K562 (cell line): Measurements from ENCODE around the gene ADRA1B. TPM values are rescaled to one million over a fixed set of nuclear protein-coding genes. Genes with fewer than 3 reads are reported as not detected.
"Not testable (repeated sequence)": the region's sequence is repeated elsewhere in the genome, so short reads cannot be mapped to it uniquely, and the experiment has no call there.

ENCODE experiments used
- ATAC-seq: fragments of 200-7000 bp; cut with Tn5 transposase; 3 replicates; pipeline ENCODE4 v1.9.1; 2020; ENCODE audit warnings: moderate library complexity
- BruUV-seq: library from RNA; stranded (reverse); fragments of 400-500 nt; replicated peaks from 2 replicates; lab custom pipeline; 2021; lab: Mats Ljungman, UMichigan
- CTCF ChIA-PET: fragments of 300-600 bp; formaldehyde crosslinking; extraction: SDS; loops from one replicate; lab custom pipeline; 2021; ENCODE audit warnings: low intra/inter-chr PET ratio; lab: Yijun Ruan, JAX
- POLR2A ChIA-PET: fragments of 300-600, 350-650 bp; sonication (Branson Sonifier 250); formaldehyde crosslinking; extraction: SDS; loops from one replicate; lab custom pipeline; 2021; ENCODE audit warnings: antibody characterized with exemption, inconsistent platforms; lab: Yijun Ruan, JAX
- DNase-seq, 4 experiments: peaks; one replicate each; pipeline versions ENCODE4 v3.0.0 to v3.0.0-alpha.2; 2011 to 2018; ENCODE audit warnings: low spot score in 3 of 4, mixed read lengths in 3 of 4; ENCODE audit errors: extremely low read depth in 1 of 4
- FAIRE-seq: peaks from 2 replicates; lab custom pipeline; 2011; peaks lifted over from hg19 to GRCh38; lab: Jason Lieb, UNC
- H2AFZ ChIP-seq: 2 replicates; pipeline ENCODE4 v1.6.0; 2011; ENCODE audit warnings: low read depth, low read length, control low read depth, inconsistent platforms
- H3K27ac ChIP-seq: fragments of 200-600 bp; 3 replicates; pipeline ENCODE4 v1.8.0; 2011; ENCODE audit warnings: low read depth, mild to moderate bottlenecking, control low read depth, inconsistent platforms, low read length, moderate library complexity, mixed read lengths; ENCODE audit errors: extremely low read depth
- H3K27me3 ChIP-seq, 2 experiments: fragments of 300-600 bp in 1 of 2; 2 replicates in 1 of 2; 3 replicates in 1 of 2; pipeline versions ENCODE4 v1.6.0 to v1.8.0; 2011; ENCODE audit warnings: inconsistent platforms in 2 of 2, low read length in 2 of 2, mild to moderate bottlenecking in 1 of 2, mixed read lengths in 1 of 2, moderate library complexity in 1 of 2; ENCODE audit not compliant: control insufficient read depth in 2 of 2, insufficient read depth in 2 of 2
- H3K36me3 ChIP-seq: fragments of 300-600 bp; 3 replicates; pipeline ENCODE4 v1.8.0; 2011; ENCODE audit warnings: mild to moderate bottlenecking, low read length, inconsistent platforms; ENCODE audit not compliant: control insufficient read depth, insufficient read depth
- H3K4me1 ChIP-seq, 2 experiments: fragments of 200-600 bp in 1 of 2; replicated peaks in 1 of 2; 2 replicates in 1 of 2; 3 replicates in 1 of 2; pipeline versions ENCODE4 v1.5.1 to v1.8.0; 2011; ENCODE audit warnings: inconsistent platforms in 2 of 2, low read length in 2 of 2, mild to moderate bottlenecking in 1 of 2, mixed read lengths in 1 of 2, moderate library complexity in 1 of 2; ENCODE audit not compliant: control insufficient read depth in 2 of 2, insufficient read depth in 2 of 2
- H3K4me2 ChIP-seq: 2 replicates; pipeline ENCODE4 v1.6.1; 2011; ENCODE audit warnings: low read length, control low read depth, inconsistent platforms, mixed read lengths; ENCODE audit not compliant: insufficient read depth
- H3K4me3 ChIP-seq: fragments of 200-600 bp; sonication (generic), shearing (Covaris generic); 2 replicates; pipeline ENCODE4 v1.5.1; 2016; ENCODE audit warnings: control low read depth, inconsistent platforms
- H3K79me2 ChIP-seq: fragments of 200-600 bp; 3 replicates; pipeline ENCODE4 v1.8.0; 2011; ENCODE audit warnings: low read length, inconsistent platforms; ENCODE audit not compliant: control insufficient read depth, insufficient read depth
- H3K9ac ChIP-seq, 2 experiments: 2 replicates each; pipeline versions ENCODE4 v1.6.0 to v1.6.1; 2011; ENCODE audit warnings: low read depth in 2 of 2, low read length in 2 of 2, control low read depth in 1 of 2, inconsistent platforms in 1 of 2, mild to moderate bottlenecking in 1 of 2, mixed read lengths in 1 of 2; ENCODE audit not compliant: insufficient read depth in 1 of 2
- H3K9me1 ChIP-seq: one replicate; pipeline ENCODE4 v1.6.0; 2011; ENCODE audit warnings: inconsistent platforms, mild to moderate bottlenecking, low read length, moderate library complexity; ENCODE audit not compliant: control insufficient read depth, insufficient read depth
- H3K9me3 ChIP-seq: replicated peaks from 2 replicates; pipeline ENCODE4 v1.5.1; 2011; ENCODE audit warnings: low read depth, low read length, inconsistent platforms; ENCODE audit not compliant: control insufficient read depth, insufficient read depth
- H4K20me1 ChIP-seq: replicated peaks from 2 replicates; pipeline ENCODE4 v1.6.1; 2011; ENCODE audit warnings: low read length, inconsistent platforms, mixed read lengths; ENCODE audit not compliant: control insufficient read depth, insufficient read depth
- CEBPB ChIP-seq: fragments of 450-650 bp; IDR thresholded peaks from 2 replicates; pipeline ENCODE4 v1.6.1; 2016; ENCODE audit warnings: missing genetic modification characterization, missing compliant biosample characterization
- CEBPG ChIP-seq, 3 experiments: fragments of 200-800 bp in 1 of 3; sonication (Bioruptor generic) in 1 of 3; sonication (generic) in 1 of 3; formaldehyde crosslinking in 1 of 3; IDR thresholded peaks in 2 of 3; conservative IDR thresholded peaks in 1 of 3; 2 replicates each; pipeline versions ENCODE4 v1.6.1 to v1.8.0; 2016 to 2022; ENCODE audit warnings: missing compliant biosample characterization in 2 of 3, missing genetic modification characterization in 2 of 3, mild to moderate bottlenecking in 1 of 3, missing genetic modification reagents in 1 of 3
- ZFX ChIP-seq: sonication (generic); formaldehyde crosslinking; IDR thresholded peaks from 2 replicates; pipeline ENCODE4 v1.8.0; 2022; ENCODE audit warnings: mild to moderate bottlenecking, missing genetic modification reagents, moderate library complexity
- WGBS: fragments of 100-300 bp; shearing (Covaris generic); methylation state at CpG from one replicate; pipeline ENCODE4 v1.1.6; 2016; ENCODE audit warnings: low coverage, mixed read lengths; ENCODE audit not compliant: insufficient coverage; ENCODE audit errors: missing lambda C conversion rate; 5-methylcytosine and 5-hydroxymethylcytosine counted together
- in situ Hi-C: fragments of 300-500 bp; cut with MboI; formaldehyde crosslinking; loops from 4 replicates; pipeline ENCODE4 v1.15.0; 2018; ENCODE audit warnings: inconsistent platforms, mixed read lengths
- intact Hi-C: fragments of 100-400 bp; cut with micrococcal nuclease; formaldehyde crosslinking; loops from 2 replicates; pipeline ENCODE4 v1.14.2; 2022
- polyA plus RNA-seq, 8 experiments: library from polyadenylated mRNA; depleted of rRNA in 4 of 8; stranded (reverse) in 5 of 8; unstranded in 3 of 8; fragments of >200 nt; fragmentation: Nextera tagmentation in 2 of 8; fragmentation: Illumina TruSeq in 1 of 8; extraction: Ambion mirVana in 2 of 8; extraction: Trizol in 1 of 8; gene quantifications; 2 replicates each; pipeline versions ENCODE4 v1.2.1 to v1.2.3, GENCODE V29; 2011 to 2014; ENCODE audit warnings: inconsistent platforms in 1 of 8, missing spikeins in 1 of 8
- total RNA-seq, 7 experiments: library from RNA; depleted of rRNA in 6 of 7; stranded (reverse); fragments of >200 nt in 6 of 7; fragmentation: Illumina TruSeq in 2 of 7; extraction: Trizol in 2 of 7; gene quantifications; 2 replicates each; pipeline versions ENCODE4 v1.2.1 to v1.2.3, GENCODE V29; 2011 to 2021; ENCODE audit warnings: low replicate concordance in 1 of 7
- TF ChIP-seq, protein P1 (sequence below), 2 experiments: fragments of 450-650 bp; IDR thresholded peaks; 2 replicates each; pipeline ENCODE4 v1.6.1; 2016

ADRA1B gene
- total and polyA plus RNA-seq, 9 of the 15 experiments (the other 6 are each of a cell fraction or from before 2014, with no cell fraction given), result not detected

DNA sequence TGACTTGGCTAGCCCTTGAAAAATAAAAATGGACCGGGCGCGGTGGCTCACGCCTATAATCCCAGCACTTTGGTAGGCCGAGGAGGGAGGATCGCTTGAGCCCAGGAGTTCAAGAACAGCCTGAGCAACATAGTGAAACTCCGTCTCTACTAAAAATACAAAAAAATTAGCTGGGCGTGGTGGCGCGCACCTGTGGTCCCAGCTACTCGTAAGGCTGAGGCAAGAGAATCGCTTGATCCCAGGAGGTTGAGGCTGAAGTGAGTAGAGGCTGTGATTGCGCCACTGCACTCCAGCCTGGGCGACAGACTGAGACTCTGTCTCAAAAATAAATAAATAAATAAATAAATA is 92.2 kb downstream of the ADRA1B start:
- intact Hi-C loops, H4K20me1 ChIP-seq, in situ Hi-C loops, H3K9ac ChIP-seq, CTCF ChIA-PET, H3K9me3 ChIP-seq, FAIRE-seq, H3K9me1 ChIP-seq, H3K27ac ChIP-seq, H3K4me1 ChIP-seq, BruUV-seq, ATAC-seq, H3K4me3 ChIP-seq, H3K27me3 ChIP-seq: not testable (repeated sequence)
- Histone ChIP-seq H3K4me2 (0 out of 2 replicates have a peak overlapping the region, but pooled peaks have one; percentile 100), H2AFZ (peak overlapping the region; percentile 99), H3K79me2 (peaks cover 27% of the 10 kb centered on the region), H3K36me3 (peaks cover 28% of the 10 kb centered on the region)
- POLR2A ChIA-PET, result interaction anchor here (0.6 to 2.5 kb wide), 2 partner anchors 13 to 61 kb away, joined by 3 to 23 read pairs; no protein-coding TSS in a partner anchor
- peak; percentile 67; the same call in 1 of the 2 replicates for TF ChIP-seq CEBPG (CRISPR knock-in tag; IDR thresholded peaks at IDR 0.05)
- TF ChIP-seq CEBPG (tag; conservative IDR thresholded peaks at IDR 0.05 in 1 of 2, IDR thresholded peaks at IDR 0.05 in 1 of 2), result peak in 1 of 2 experiments; percentile 59; a peak in 2 of 4 replicates
- peak; percentile 24; the same call in 1 of the 2 replicates for TF ChIP-seq ZFX
- peak; percentile 68 for TF ChIP-seq CEBPB
- TF ChIP-seq, protein P1, sequence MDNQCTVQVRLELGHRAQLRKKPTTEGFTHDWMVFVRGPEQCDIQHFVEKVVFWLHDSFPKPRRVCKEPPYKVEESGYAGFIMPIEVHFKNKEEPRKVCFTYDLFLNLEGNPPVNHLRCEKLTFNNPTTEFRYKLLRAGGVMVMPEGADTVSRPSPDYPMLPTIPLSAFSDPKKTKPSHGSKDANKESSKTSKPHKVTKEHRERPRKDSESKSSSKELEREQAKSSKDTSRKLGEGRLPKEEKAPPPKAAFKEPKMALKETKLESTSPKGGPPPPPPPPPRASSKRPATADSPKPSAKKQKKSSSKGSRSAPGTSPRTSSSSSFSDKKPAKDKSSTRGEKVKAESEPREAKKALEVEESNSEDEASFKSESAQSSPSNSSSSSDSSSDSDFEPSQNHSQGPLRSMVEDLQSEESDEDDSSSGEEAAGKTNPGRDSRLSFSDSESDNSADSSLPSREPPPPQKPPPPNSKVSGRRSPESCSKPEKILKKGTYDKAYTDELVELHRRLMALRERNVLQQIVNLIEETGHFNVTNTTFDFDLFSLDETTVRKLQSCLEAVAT (IDR thresholded peaks at IDR 0.05), result peak in 1 of 2 experiments; percentile 77; a peak in 2 of 4 replicates
- 60% methylated on average over 10 of the region's 14 CpGs for WGBS
- DNase-seq, result peak in 1 of 4 experiments; percentile 9
